ENCODE data around the gene TMEM213.

DNA sequence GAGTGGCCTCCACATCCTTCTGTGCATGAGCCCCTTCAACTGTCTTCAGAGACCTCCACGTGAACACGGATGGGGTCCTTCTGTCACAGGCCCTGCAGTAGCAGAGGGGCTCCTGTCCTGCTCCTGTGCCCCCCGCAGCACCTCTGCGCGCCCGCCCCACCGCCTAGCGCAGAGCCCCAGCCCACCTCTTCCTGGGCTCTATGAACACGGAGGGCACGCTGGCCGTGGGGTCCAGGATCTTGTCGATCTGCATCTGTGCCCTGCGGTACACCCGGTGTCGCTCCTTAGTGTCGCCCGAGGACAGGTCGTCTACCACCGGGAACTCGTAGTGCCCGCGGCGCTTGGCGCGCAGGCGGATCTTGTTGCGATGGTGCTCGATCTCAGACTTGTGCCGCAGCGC is 71.6 kb downstream of the TMEM213 start:
- TF ChIP-seq, protein P1, sequence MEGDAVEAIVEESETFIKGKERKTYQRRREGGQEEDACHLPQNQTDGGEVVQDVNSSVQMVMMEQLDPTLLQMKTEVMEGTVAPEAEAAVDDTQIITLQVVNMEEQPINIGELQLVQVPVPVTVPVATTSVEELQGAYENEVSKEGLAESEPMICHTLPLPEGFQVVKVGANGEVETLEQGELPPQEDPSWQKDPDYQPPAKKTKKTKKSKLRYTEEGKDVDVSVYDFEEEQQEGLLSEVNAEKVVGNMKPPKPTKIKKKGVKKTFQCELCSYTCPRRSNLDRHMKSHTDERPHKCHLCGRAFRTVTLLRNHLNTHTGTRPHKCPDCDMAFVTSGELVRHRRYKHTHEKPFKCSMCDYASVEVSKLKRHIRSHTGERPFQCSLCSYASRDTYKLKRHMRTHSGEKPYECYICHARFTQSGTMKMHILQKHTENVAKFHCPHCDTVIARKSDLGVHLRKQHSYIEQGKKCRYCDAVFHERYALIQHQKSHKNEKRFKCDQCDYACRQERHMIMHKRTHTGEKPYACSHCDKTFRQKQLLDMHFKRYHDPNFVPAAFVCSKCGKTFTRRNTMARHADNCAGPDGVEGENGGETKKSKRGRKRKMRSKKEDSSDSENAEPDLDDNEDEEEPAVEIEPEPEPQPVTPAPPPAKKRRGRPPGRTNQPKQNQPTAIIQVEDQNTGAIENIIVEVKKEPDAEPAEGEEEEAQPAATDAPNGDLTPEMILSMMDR (IDR thresholded peaks at IDR 0.05; ENCODE audit: insufficient read depth, low read depth, low read length), result no peak
- no peak for TF ChIP-seq EZH2 (IDR thresholded peaks at IDR 0.05; ENCODE audit: insufficient read depth, low read length)
